ENCODE results near the gene MAN1C1.

The MAN1C1 gene

GRCh38 chr1:25607123-25607522 lies 9.5 kb upstream of the MAN1C1 start:
- no peaks in the 10 kb centered on the region for H3K4me1 ChIP-seq (ENCODE audit: insufficient read depth, low read length)

DNA sequence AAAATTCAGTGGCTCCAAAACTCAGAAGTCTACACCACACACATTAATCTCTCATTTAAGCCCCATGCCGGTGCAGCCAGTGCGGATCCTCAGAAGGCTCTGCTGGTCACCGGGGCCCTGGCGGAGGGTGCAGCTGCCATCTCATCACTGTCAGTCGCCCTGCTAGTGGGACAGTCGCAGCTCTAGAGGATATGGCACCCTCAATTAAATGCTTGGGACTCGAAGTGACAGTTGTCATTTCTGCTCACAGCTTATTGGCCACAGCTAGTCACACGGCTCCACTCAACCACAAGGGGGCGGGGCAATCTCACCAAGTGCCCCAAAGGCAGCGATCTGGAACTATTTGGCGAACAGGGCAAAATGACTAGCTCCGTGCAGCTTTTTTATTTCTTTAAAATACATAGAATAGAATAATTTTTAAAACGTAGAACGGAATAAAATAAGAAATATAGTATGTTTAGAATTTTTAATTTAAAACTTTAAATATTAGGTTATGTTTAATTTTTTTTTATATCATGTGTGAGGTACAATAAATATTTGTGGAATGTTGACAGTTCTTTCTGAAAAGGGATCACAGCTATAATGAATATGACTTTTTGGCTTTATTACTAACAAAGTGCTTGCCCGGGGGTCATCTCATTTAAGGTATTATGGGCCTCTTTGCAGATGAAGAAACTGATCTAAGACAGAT lies 8.0 kb upstream of the MAN1C1 start:
- no peaks in the 10 kb centered on the region for H3K4me1 ChIP-seq (ENCODE audit: insufficient read depth, low read length)
- H3K9ac ChIP-seq (ENCODE audit: low read depth, low read length) = no peak overlapping the region
- H3K27ac ChIP-seq (ENCODE audit: low read depth, low read length) = no peak overlapping the region
- no peak overlapping the region for H3K4me3 ChIP-seq (ENCODE audit: low read length)
- 20% methylated on average over 12 of the region's 15 CpGs for WGBS
- H3K9me3 ChIP-seq (ENCODE audit: insufficient read depth, low read depth, low read length) = no peaks in the 10 kb centered on the region
- H3K27me3 ChIP-seq (ENCODE audit: insufficient read depth, low read length) = peaks cover 20% of the 10 kb centered on the region; the same call in 1 of the 2 replicates
- H3K36me3 ChIP-seq (ENCODE audit: insufficient read depth, low read length) = no peaks in the 10 kb centered on the region

More at GRCh38 chr1:25607123-25607522, 9.5 kb upstream of the MAN1C1 start:
- no peaks in the 10 kb centered on the region for H3K9me3 ChIP-seq (ENCODE audit: insufficient read depth, low read depth, low read length)
- WGBS = 93% methylated on average over 5 of the region's 5 CpGs
- H3K4me3 ChIP-seq (ENCODE audit: low read length) = no peak overlapping the region
- no peak overlapping the region for H3K27ac ChIP-seq (ENCODE audit: low read depth, low read length)
- peaks cover 11% of the 10 kb centered on the region; the same call in 1 of the 2 replicates for H3K27me3 ChIP-seq (ENCODE audit: insufficient read depth, low read length)
- H3K9ac ChIP-seq (ENCODE audit: low read depth, low read length) = no peak overlapping the region
- no peaks in the 10 kb centered on the region for H3K36me3 ChIP-seq (ENCODE audit: insufficient read depth, low read length)

DNA sequence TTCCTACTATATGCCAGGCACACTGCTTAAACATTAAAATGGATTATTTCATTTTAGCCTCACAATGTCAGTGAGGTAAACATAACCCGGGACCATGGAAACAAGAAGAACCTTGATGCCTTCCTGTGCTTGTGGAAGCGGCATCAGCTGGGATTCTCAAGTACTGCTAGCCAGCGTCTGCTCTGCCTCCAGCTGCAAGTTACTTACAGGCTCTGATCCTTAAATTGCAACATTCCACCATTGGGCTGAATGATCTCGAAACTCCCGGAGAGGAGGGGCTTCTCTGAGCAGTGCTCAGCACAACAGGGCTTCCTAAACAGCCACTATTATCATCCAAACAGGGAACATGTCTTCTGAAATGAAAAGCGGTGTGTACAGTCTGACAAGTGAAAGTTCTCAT lies 6.7 kb upstream of the MAN1C1 start:
- Histone ChIP-seq H3K36me3 (ENCODE audit: insufficient read depth, low read length) (no peaks in the 10 kb centered on the region), H3K27ac (ENCODE audit: low read depth, low read length) (no peak overlapping the region), H3K27me3 (ENCODE audit: insufficient read depth, low read length) (peaks cover 33% of the 10 kb centered on the region; the same call in 1 of the 2 replicates), H3K9ac (ENCODE audit: low read depth, low read length) (no peak overlapping the region), H3K9me3 (ENCODE audit: insufficient read depth, low read depth, low read length) (no peaks in the 10 kb centered on the region), H3K4me1 (ENCODE audit: insufficient read depth, low read length) (no peaks in the 10 kb centered on the region), H3K4me3 (ENCODE audit: low read length) (no peak overlapping the region)
- whole genome bisulfite sequencing = 56% methylated on average over 6 of the region's 6 CpGs

DNA sequence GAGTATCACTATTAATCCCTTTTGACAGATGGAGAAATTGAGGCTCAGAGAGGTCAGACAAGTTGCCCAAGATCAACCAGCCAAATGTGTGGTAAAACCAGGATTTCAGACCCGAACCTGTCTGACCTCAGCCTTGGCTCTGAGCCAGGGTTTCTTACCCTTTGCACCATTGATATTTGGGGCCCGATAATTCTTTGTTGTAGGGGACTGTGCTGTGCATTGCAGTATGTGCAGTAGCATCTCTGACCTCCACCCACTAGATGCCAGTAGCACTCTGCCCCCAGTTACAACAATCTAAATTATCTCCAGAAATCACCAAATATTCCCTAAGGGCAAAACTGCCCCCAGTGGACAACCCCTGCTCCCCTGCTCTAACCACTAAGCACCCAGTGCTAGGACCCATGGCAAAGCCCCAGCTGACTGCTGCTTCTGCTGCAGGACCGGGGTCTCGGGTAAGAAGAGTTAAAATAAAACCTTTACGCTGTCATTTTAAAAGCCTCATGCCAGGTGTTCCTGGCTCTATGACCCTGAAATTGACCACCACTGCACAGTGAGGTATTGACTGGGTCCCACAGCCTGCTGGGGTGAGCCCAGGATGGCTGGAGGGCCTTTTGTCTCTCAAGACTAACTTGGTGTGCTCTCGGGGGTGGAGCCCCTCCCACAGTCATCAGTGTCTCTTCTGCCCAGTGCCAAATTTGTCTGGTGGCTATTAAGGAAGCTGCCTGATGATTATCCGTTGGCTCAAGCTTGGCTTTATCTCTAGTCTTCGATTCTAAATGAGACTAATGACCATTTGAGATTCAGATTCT lies 5.6 kb upstream of the MAN1C1 start:
- Histone ChIP-seq H3K4me1 (ENCODE audit: insufficient read depth, low read length) (peaks cover 6% of the 10 kb centered on the region; the same call in 1 of the 2 replicates), H3K36me3 (ENCODE audit: insufficient read depth, low read length) (no peaks in the 10 kb centered on the region), H3K4me3 (ENCODE audit: low read length) (no peak overlapping the region), H3K9ac (ENCODE audit: low read depth, low read length) (no peak overlapping the region), H3K27me3 (ENCODE audit: insufficient read depth, low read length) (peaks cover 43% of the 10 kb centered on the region; the same call in 1 of the 2 replicates), H3K9me3 (ENCODE audit: insufficient read depth, low read depth, low read length) (no peaks in the 10 kb centered on the region), H3K27ac (ENCODE audit: low read depth, low read length) (no peak overlapping the region)
- 85% methylated on average over 8 of the region's 8 CpGs for WGBS

GRCh38 chr1:25611843-25612242 lies 4.7 kb upstream of the MAN1C1 start:
- peaks cover 6% of the 10 kb centered on the region; the same call in 1 of the 2 replicates for H3K4me1 ChIP-seq (ENCODE audit: insufficient read depth, low read length)
- H3K9ac ChIP-seq (ENCODE audit: low read depth, low read length) = no peak overlapping the region
- H3K9me3 ChIP-seq (ENCODE audit: insufficient read depth, low read depth, low read length) = no peaks in the 10 kb centered on the region
- peaks cover 44% of the 10 kb centered on the region; the same call in 1 of the 2 replicates for H3K27me3 ChIP-seq (ENCODE audit: insufficient read depth, low read length)
- 87% methylated on average over 1 of the region's 1 CpG for WGBS
- H3K27ac ChIP-seq (ENCODE audit: low read depth, low read length) = no peak overlapping the region
- no peaks in the 10 kb centered on the region for H3K36me3 ChIP-seq (ENCODE audit: insufficient read depth, low read length)
- no peak overlapping the region for H3K4me3 ChIP-seq (ENCODE audit: low read length)

DNA sequence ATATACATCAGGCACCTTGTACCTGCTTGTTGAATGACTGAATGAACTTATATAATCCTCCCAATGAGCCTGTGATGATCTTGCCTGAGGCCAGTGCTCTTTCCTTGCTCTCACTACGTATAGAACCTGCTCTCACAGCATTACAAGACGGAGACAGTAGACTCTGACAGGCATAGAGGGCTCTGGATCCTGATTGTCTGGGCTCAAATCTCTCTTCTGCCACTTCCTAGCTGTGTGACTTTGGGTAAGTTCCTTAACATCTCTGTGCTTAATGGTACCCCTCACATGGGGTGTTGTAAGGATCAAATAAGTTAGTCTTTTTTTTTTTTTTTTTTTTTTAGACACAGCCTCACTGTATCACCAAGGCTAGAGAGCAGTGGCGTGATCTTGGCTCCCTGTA lies 4.2 kb upstream of the MAN1C1 start:
- no peak overlapping the region for H3K27ac ChIP-seq (ENCODE audit: low read depth, low read length)
- H3K9ac ChIP-seq (ENCODE audit: low read depth, low read length) = no peak overlapping the region

GRCh38 chr1:25613091-25613490 lies 3.5 kb upstream of the MAN1C1 start:
- Histone ChIP-seq H3K9me3 (ENCODE audit: insufficient read depth, low read depth, low read length) (no peaks in the 10 kb centered on the region), H3K27me3 (ENCODE audit: insufficient read depth, low read length) (peaks cover 55% of the 10 kb centered on the region), H3K9ac (ENCODE audit: low read depth, low read length) (no peak overlapping the region), H3K27ac (ENCODE audit: low read depth, low read length) (no peak overlapping the region), H3K4me3 (ENCODE audit: low read length) (no peak overlapping the region), H3K4me1 (ENCODE audit: insufficient read depth, low read length) (peaks cover 7% of the 10 kb centered on the region), H3K36me3 (ENCODE audit: insufficient read depth, low read length) (no peaks in the 10 kb centered on the region)
- WGBS = 87% methylated on average over 3 of the region's 3 CpGs

More for the DNA sequence above, 4.2 kb upstream of the MAN1C1 start:
- peaks cover 49% of the 10 kb centered on the region for H3K27me3 ChIP-seq (ENCODE audit: insufficient read depth, low read length)
- no peak overlapping the region for H3K4me3 ChIP-seq (ENCODE audit: low read length)
- no peaks in the 10 kb centered on the region for H3K9me3 ChIP-seq (ENCODE audit: insufficient read depth, low read depth, low read length)
- peaks cover 6% of the 10 kb centered on the region; the same call in 1 of the 2 replicates for H3K4me1 ChIP-seq (ENCODE audit: insufficient read depth, low read length)
- H3K36me3 ChIP-seq (ENCODE audit: insufficient read depth, low read length) = no peaks in the 10 kb centered on the region
- 90% methylated on average over 3 of the region's 3 CpGs for WGBS

DNA sequence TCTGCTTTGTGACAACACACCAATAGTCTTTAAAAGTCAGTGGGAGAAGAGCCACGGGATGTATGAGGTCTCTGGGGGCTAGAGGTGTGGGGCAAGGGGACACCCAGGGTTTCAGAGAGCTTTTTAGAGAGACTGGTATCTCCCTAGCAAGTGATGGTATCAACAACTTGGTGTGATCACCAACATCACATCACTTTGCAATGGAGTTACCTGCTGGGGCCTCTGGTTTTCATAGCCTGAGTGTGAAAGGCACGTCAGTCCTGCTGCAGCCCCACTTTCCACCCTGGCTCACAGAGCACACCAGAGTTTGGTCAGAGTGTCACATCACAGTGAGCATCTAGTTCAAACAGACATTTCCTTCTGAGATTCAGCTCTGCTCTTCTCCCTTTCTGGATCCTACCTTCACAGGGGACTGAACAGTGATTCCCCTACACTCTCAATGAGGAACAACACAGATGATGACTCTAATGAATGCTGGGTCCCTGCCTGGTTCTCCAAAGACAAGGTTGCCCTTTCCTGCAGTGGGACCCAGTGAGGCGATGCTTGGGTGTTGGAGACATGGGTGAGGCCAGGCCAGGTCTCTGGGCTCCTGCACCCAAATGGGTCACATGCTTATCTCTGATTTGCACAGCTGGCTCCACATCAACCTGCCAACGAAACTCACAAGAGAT lies 2.0 kb upstream of the MAN1C1 start:
- Histone ChIP-seq H3K4me3 (ENCODE audit: low read length) (no peak overlapping the region), H3K27ac (ENCODE audit: low read depth, low read length) (no peak overlapping the region), H3K36me3 (ENCODE audit: insufficient read depth, low read length) (no peaks in the 10 kb centered on the region), H3K9ac (ENCODE audit: low read depth, low read length) (no peak overlapping the region), H3K4me1 (ENCODE audit: insufficient read depth, low read length) (peaks cover 15% of the 10 kb centered on the region), H3K27me3 (ENCODE audit: insufficient read depth, low read length) (peaks cover 59% of the 10 kb centered on the region), H3K9me3 (ENCODE audit: insufficient read depth, low read depth, low read length) (no peaks in the 10 kb centered on the region)
- 70% methylated on average over 4 of the region's 4 CpGs for WGBS

GRCh38 chr1:25615172-25615541 lies 1.4 kb upstream of the MAN1C1 start:
- Histone ChIP-seq H3K4me3 (ENCODE audit: low read length) (no peak overlapping the region), H3K36me3 (ENCODE audit: insufficient read depth, low read length) (no peaks in the 10 kb centered on the region), H3K9me3 (ENCODE audit: insufficient read depth, low read depth, low read length) (no peaks in the 10 kb centered on the region), H3K4me1 (ENCODE audit: insufficient read depth, low read length) (peaks cover 15% of the 10 kb centered on the region), H3K9ac (ENCODE audit: low read depth, low read length) (no peak overlapping the region), H3K27ac (ENCODE audit: low read depth, low read length) (no peak overlapping the region), H3K27me3 (ENCODE audit: insufficient read depth, low read length) (peaks cover 59% of the 10 kb centered on the region)
- 78% methylated on average over 7 of the region's 7 CpGs for WGBS

DNA sequence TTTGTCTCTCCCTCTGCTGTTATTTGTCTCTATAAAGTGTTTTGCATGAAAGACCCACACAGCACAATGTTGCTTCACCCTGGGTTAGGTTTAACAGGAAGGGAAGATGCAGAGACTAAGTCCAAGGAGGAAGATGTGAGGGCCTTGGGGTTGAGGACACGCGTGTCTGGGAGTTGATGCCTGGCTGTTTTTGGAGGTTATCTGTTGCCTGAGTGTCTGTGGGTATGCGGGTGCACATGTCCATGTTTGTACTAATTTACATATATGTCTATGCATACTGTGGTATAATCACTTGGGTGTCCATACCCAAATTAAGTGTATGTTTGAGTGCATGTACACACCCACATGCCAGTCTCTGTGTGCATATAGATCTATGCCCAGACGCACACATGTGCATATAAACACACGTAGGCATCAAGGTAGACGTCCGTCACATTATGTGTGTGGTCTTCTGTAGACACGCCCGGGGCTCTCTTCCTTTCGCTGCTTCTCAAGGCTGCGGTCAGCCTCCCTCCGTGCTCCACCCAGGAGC lies 962 bp upstream of the MAN1C1 start:
- 31% methylated on average over 12 of the region's 12 CpGs for WGBS
- H3K9me3 ChIP-seq (ENCODE audit: insufficient read depth, low read depth, low read length) = no peaks in the 10 kb centered on the region
- H3K27me3 ChIP-seq (ENCODE audit: insufficient read depth, low read length) = peaks cover 55% of the 10 kb centered on the region
- peaks cover 15% of the 10 kb centered on the region for H3K4me1 ChIP-seq (ENCODE audit: insufficient read depth, low read length)
- no peak overlapping the region for H3K27ac ChIP-seq (ENCODE audit: low read depth, low read length)
- H3K4me3 ChIP-seq (ENCODE audit: low read length) = peak overlapping the region; percentile 75
- H3K9ac ChIP-seq (ENCODE audit: low read depth, low read length) = peak overlapping the region; percentile 48; the same call in 1 of the 2 replicates
- H3K36me3 ChIP-seq (ENCODE audit: insufficient read depth, low read length) = no peaks in the 10 kb centered on the region
